C4-2B (cell line): Measurements from ENCODE around the gene DST.

Experiments used
- CTCF ChIP-seq: fragments of 450-650 bp; conservative IDR thresholded peaks from 2 replicates; pipeline ENCODE4 v1.5.1; 2017; ENCODE audit warnings: mild to moderate bottlenecking
- ZFX ChIP-seq: fragments of 450-650 bp; IDR thresholded peaks from 2 replicates; pipeline ENCODE4 v1.6.1; 2017

- TF ChIP-seq CTCF (no peak), ZFX (no peak)
These were observed 158.8 kb downstream of the DST start for GRCh38 chr6:56483929-56484328.
